Measurements from ENCODE around the gene FAM170A.

GRCh38 chr5:119656023-119656422 lies 26.7 kb downstream of the FAM170A start:
- TF ChIP-seq CTCF (IDR thresholded peaks at IDR 0.05 in 2 of 3, conservative IDR thresholded peaks at IDR 0.05 in 1 of 3; ENCODE audit: insufficient read depth in 2 of 3, low read depth in 1 of 3, low read length in 3 of 3) (no peak), MAFF (IDR thresholded peaks at IDR 0.05; ENCODE audit: low read length) (no peak), SMARCE1 (IDR thresholded peaks at IDR 0.05) (no peak), TBP (optimal IDR thresholded peaks at IDR 0.05; ENCODE audit: low read depth, low read length) (no peak), ELF4 (CRISPR knock-in tag; IDR thresholded peaks at IDR 0.05) (no peak), FOXJ3 (CRISPR knock-in tag; IDR thresholded peaks at IDR 0.05) (no peak), NCOA1 (IDR thresholded peaks at IDR 0.05; ENCODE audit: low read depth) (no peak), ZNF384 (IDR thresholded peaks at IDR 0.05; ENCODE audit: low read depth, low read length) (no peak), SETDB1 (IDR thresholded peaks at IDR 0.05; ENCODE audit: low read length) (no peak)
- TF ChIP-seq, protein P1, sequence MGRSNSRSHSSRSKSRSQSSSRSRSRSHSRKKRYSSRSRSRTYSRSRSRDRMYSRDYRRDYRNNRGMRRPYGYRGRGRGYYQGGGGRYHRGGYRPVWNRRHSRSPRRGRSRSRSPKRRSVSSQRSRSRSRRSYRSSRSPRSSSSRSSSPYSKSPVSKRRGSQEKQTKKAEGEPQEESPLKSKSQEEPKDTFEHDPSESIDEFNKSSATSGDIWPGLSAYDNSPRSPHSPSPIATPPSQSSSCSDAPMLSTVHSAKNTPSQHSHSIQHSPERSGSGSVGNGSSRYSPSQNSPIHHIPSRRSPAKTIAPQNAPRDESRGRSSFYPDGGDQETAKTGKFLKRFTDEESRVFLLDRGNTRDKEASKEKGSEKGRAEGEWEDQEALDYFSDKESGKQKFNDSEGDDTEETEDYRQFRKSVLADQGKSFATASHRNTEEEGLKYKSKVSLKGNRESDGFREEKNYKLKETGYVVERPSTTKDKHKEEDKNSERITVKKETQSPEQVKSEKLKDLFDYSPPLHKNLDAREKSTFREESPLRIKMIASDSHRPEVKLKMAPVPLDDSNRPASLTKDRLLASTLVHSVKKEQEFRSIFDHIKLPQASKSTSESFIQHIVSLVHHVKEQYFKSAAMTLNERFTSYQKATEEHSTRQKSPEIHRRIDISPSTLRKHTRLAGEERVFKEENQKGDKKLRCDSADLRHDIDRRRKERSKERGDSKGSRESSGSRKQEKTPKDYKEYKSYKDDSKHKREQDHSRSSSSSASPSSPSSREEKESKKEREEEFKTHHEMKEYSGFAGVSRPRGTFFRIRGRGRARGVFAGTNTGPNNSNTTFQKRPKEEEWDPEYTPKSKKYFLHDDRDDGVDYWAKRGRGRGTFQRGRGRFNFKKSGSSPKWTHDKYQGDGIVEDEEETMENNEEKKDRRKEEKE (IDR thresholded peaks at IDR 0.05; ENCODE audit: borderline replicate concordance in 1 of 2, control insufficient read depth in 1 of 2, low read depth in 2 of 2, low read length in 1 of 2), result no peak

All from K562 (cell line).